ENCODE data around the gene PCBP2.
A peak's percentile ranks its signal among the peaks of the same experiment; 100 is the strongest.

PCBP2 gene

GRCh38 chr12:53495903-53496751, 44.2 kb downstream of the PCBP2 start:
- DNase-seq (ENCODE audit: low read depth): peak; percentile 83

GRCh38 chr12:53496752-53497032, 44.8 kb downstream of the PCBP2 start:
- no peak for DNase-seq (ENCODE audit: low read depth)

- no peak for DNase-seq (ENCODE audit: low read depth)
Observed at GRCh38 chr12:53497461-53497860, 45.6 kb downstream of the PCBP2 start.

- DNase-seq (ENCODE audit: low read depth): no peak
Observed at GRCh38 chr12:53498235-53498630, 46.3 kb downstream of the PCBP2 start.

GRCh38 chr12:53499266-53500141, 47.6 kb downstream of the PCBP2 start, which contains the start of gene MAP3K12:
Gene MAP3K12, minus strand, starts transcription at chr12:53499458. Its CDS starts 12,067 bp downstream, at chr12:53487391.
- peak; percentile 76 for DNase-seq (ENCODE audit: low read depth)

- peak; percentile 73 for DNase-seq (ENCODE audit: low read depth)
Observed at GRCh38 chr12:53500142-53500775, 48.4 kb downstream of the PCBP2 start.

GRCh38 chr12:53500776-53501614, 49.1 kb downstream of the PCBP2 start, which contains the start of gene TARBP2:
Gene TARBP2, plus strand, starts transcription at chr12:53501283. Its CDS starts 126 bp downstream, at chr12:53501409.
- DNase-seq (ENCODE audit: low read depth): peak; percentile 100

GRCh38 chr12:53501615-53502181, 49.8 kb downstream of the PCBP2 start:
- DNase-seq (ENCODE audit: low read depth): no peak

- DNase-seq (ENCODE audit: low read depth): no peak
Observed at GRCh38 chr12:53502331-53502730, 50.4 kb downstream of the PCBP2 start.

- DNase-seq (ENCODE audit: low read depth): no peak
Observed at GRCh38 chr12:53502983-53503728, 51.3 kb downstream of the PCBP2 start.

GRCh38 chr12:53504004-53504920, 52.4 kb downstream of the PCBP2 start:
- DNase-seq (ENCODE audit: low read depth): no peak

- peak; percentile 60 for DNase-seq (ENCODE audit: low read depth)
Observed at GRCh38 chr12:53505086-53505485, 53.2 kb downstream of the PCBP2 start.

- peak; percentile 78 for DNase-seq (ENCODE audit: low read depth)
Observed at GRCh38 chr12:53505555-53506449, 53.9 kb downstream of the PCBP2 start.

GRCh38 chr12:53506450-53506785, 54.5 kb downstream of the PCBP2 start:
- DNase-seq (ENCODE audit: low read depth): no peak

GRCh38 chr12:53506881-53507602, 55.1 kb downstream of the PCBP2 start, which contains the start of gene NPFF:
Gene NPFF, minus strand, starts transcription at chr12:53507484. Its CDS starts 10 bp downstream, at chr12:53507474.
- DNase-seq (ENCODE audit: low read depth): no peak

- DNase-seq (ENCODE audit: low read depth): no peak
Observed at GRCh38 chr12:53507603-53507885, 55.6 kb downstream of the PCBP2 start.

GRCh38 chr12:53508534-53509170, 56.8 kb downstream of the PCBP2 start:
- peak; percentile 82 for DNase-seq (ENCODE audit: low read depth)

All from EH (cell line).